CD8-positive, alpha-beta memory T cell (primary cell): Measurements from ENCODE around the gene SMIM14. TPM values are rescaled to one million over a fixed set of nuclear protein-coding genes. Genes with fewer than 3 reads are reported as not detected.
"Not testable (repeated sequence)": the region's sequence is repeated elsewhere in the genome, so short reads cannot be mapped to it uniquely, and the experiment has no call there.

Source experiments
- CTCF ChIA-PET: fragments of 350-600 bp; sonication (Branson Sonifier 250); formaldehyde crosslinking; loops from one replicate; lab custom pipeline; 2021; ENCODE audit warnings: antibody characterized with exemption; lab: Charles Lee
- POLR2A ChIA-PET: fragments of 350-600 bp; sonication (Branson Sonifier 250); formaldehyde crosslinking; loops from one replicate; lab custom pipeline; 2021; ENCODE audit warnings: antibody characterized with exemption; lab: Charles Lee
- DNase-seq, 5 donors: peaks; one replicate each; pipeline versions ENCODE4 v3.0.0 to v3.0.0-alpha.2; 2020 to 2022; ENCODE audit warnings: mixed read lengths in 1 of 5
- H3K27ac ChIP-seq: one replicate; pipeline ENCODE4 v1.7.0; 2013; ENCODE audit warnings: low read depth, mild to moderate bottlenecking, low read length, moderate library complexity
- H3K27me3 ChIP-seq: 2 replicates; pipeline ENCODE4 v1.7.0; 2013; ENCODE audit warnings: low read length, mild to moderate bottlenecking; ENCODE audit not compliant: insufficient read depth, poor library complexity, severe bottlenecking
- H3K36me3 ChIP-seq: 2 replicates; pipeline ENCODE4 v1.7.0; 2013; ENCODE audit warnings: mild to moderate bottlenecking, low read length, moderate library complexity; ENCODE audit not compliant: insufficient read depth
- H3K4me1 ChIP-seq: 2 replicates; pipeline ENCODE4 v1.7.0; 2013; ENCODE audit warnings: mild to moderate bottlenecking, low read length, moderate library complexity; ENCODE audit not compliant: insufficient read depth
- H3K4me3 ChIP-seq: 2 replicates; pipeline ENCODE4 v1.7.0; 2013; ENCODE audit warnings: mild to moderate bottlenecking, low read length
- H3K9me3 ChIP-seq: 2 replicates; pipeline ENCODE4 v1.7.0; 2013; ENCODE audit warnings: mild to moderate bottlenecking, low read length
- H3K27ac Mint-ChIP-seq, 8 donors: one replicate each; pipeline ENCODE4 v1.8.0; 2020 to 2021; ENCODE audit warnings: mixed read lengths in 8 of 8, mild to moderate bottlenecking in 6 of 8, inconsistent platforms in 3 of 8, moderate library complexity in 3 of 8
- H3K27me3 Mint-ChIP-seq, 2 donors: one replicate each; pipeline ENCODE4 v1.8.0; 2020 to 2021; ENCODE audit warnings: mixed read lengths in 2 of 2, mild to moderate bottlenecking in 1 of 2, moderate library complexity in 1 of 2
- H3K36me3 Mint-ChIP-seq, 3 donors: one replicate each; pipeline ENCODE4 v1.8.0; 2020 to 2021; ENCODE audit warnings: mixed read lengths in 3 of 3, inconsistent platforms in 1 of 3, mild to moderate bottlenecking in 1 of 3
- H3K4me1 Mint-ChIP-seq, 3 donors: one replicate each; pipeline ENCODE4 v1.8.0; 2020 to 2021; ENCODE audit warnings: mixed read lengths in 3 of 3, inconsistent platforms in 1 of 3, mild to moderate bottlenecking in 1 of 3
- H3K4me3 Mint-ChIP-seq, 7 donors: one replicate each; pipeline ENCODE4 v1.8.0; 2020 to 2021; ENCODE audit warnings: mixed read lengths in 7 of 7, mild to moderate bottlenecking in 6 of 7, moderate library complexity in 4 of 7, inconsistent platforms in 2 of 7
- H3K9me3 Mint-ChIP-seq, 5 donors: one replicate each; pipeline ENCODE4 v1.8.0; 2020 to 2022; ENCODE audit warnings: mixed read lengths in 5 of 5, mild to moderate bottlenecking in 3 of 5, moderate library complexity in 2 of 5, inconsistent platforms in 1 of 5
- polyA plus RNA-seq: library from polyadenylated mRNA; unstranded; fragments of 300-500 nt; fragmentation: Illumina TruSeq; gene quantifications from one replicate; pipeline ENCODE4 v1.2.3, GENCODE V29; 2021
- total RNA-seq, 2 experiments: library from RNA; stranded (reverse); gene quantifications; one replicate each; pipeline ENCODE4 v1.2.3, GENCODE V29; 2021

SMIM14 gene
- total and polyA plus RNA-seq, 3 experiments from 2014 or later, result 2.2 to 46.4 (median 2.2) TPM

GRCh38 chr4:39514888-39515401, 123.7 kb downstream of the SMIM14 start:
- H3K4me1 Mint-ChIP-seq, result peaks cover 0 to 2% (median 0%) of the 10 kb centered on the region in 3 donors
- no peaks in the 10 kb centered on the region for H3K27me3 Mint-ChIP-seq
- peaks cover 0 to 43% (median 7%) of the 10 kb centered on the region in 3 donors for H3K36me3 Mint-ChIP-seq
- no peak overlapping the region for H3K4me3 Mint-ChIP-seq
- Histone ChIP-seq H3K4me1 (no peaks in the 10 kb centered on the region), H3K27ac (no peak overlapping the region), H3K36me3 (no peaks in the 10 kb centered on the region), H3K27me3 (no peaks in the 10 kb centered on the region), H3K4me3 (no peak overlapping the region), H3K9me3 (no peaks in the 10 kb centered on the region)
- no peaks in the 10 kb centered on the region for H3K9me3 Mint-ChIP-seq
- peak overlapping the region in 1 of 8 donors; percentile 64 for H3K27ac Mint-ChIP-seq
- ChIA-PET CTCF (no interaction called here), POLR2A (no interaction called here)
- DNase-seq, result no peak

- H3K27ac Mint-ChIP-seq, H3K4me1 Mint-ChIP-seq, H3K9me3 Mint-ChIP-seq, H3K27ac ChIP-seq, H3K36me3 ChIP-seq, POLR2A ChIA-PET, H3K4me3 Mint-ChIP-seq, H3K27me3 ChIP-seq, H3K9me3 ChIP-seq, H3K27me3 Mint-ChIP-seq, DNase-seq, H3K4me1 ChIP-seq, H3K4me3 ChIP-seq: not testable (repeated sequence)
- CTCF ChIA-PET, result interaction anchor here (0.9 kb wide), 1 partner anchor 13 kb away, joined by 4 read pairs; the partner anchor contains the start of gene UGDH
- H3K36me3 Mint-ChIP-seq, result peaks cover 3 to 48% (median 12%) of the 10 kb centered on the region in 3 donors
Observed at GRCh38 chr4:39514266-39514665, 124.4 kb downstream of the SMIM14 start.

- Histone ChIP-seq H3K9me3 (no peaks in the 10 kb centered on the region), H3K4me3 (no peak overlapping the region), H3K27me3 (no peaks in the 10 kb centered on the region), H3K36me3 (no peaks in the 10 kb centered on the region), H3K27ac (no peak overlapping the region), H3K4me1 (no peaks in the 10 kb centered on the region)
- ChIA-PET POLR2A (no interaction called here), CTCF (interaction anchor here (0.8 to 0.9 kb wide), 3 partner anchors 10 to 41 kb away, joined by 3 to 4 read pairs (median 3); no protein-coding TSS in a partner anchor)
- H3K27me3 Mint-ChIP-seq, result no peaks in the 10 kb centered on the region
- H3K36me3 Mint-ChIP-seq, result peaks cover 3 to 71% (median 18%) of the 10 kb centered on the region in 3 donors
- H3K27ac Mint-ChIP-seq, result peak overlapping the region in 1 of 8 donors; percentile 75
- DNase-seq, result no peak
- H3K9me3 Mint-ChIP-seq, result no peaks in the 10 kb centered on the region
- peaks cover 0 to 2% (median 0%) of the 10 kb centered on the region in 3 donors for H3K4me1 Mint-ChIP-seq
- H3K4me3 Mint-ChIP-seq, result no peak overlapping the region
Observed at GRCh38 chr4:39510348-39510929, 128.2 kb downstream of the SMIM14 start.

- Histone ChIP-seq H3K27me3 (no peaks in the 10 kb centered on the region), H3K27ac (no peak overlapping the region), H3K4me1 (no peaks in the 10 kb centered on the region), H3K4me3 (no peak overlapping the region), H3K36me3 (peaks cover 5% of the 10 kb centered on the region), H3K9me3 (no peaks in the 10 kb centered on the region)
- CTCF ChIA-PET, result interaction anchor here (0.6 kb wide), 1 partner anchor 86 kb away, joined by 3 read pairs; no protein-coding TSS in a partner anchor
- POLR2A ChIA-PET, result interaction anchor here (0.6 kb wide), 2 partner anchors 140 to 429 kb away, joined by 4 to 9 read pairs; partner anchors contain the start of gene RFC1
- peaks cover 3 to 85% (median 31%) of the 10 kb centered on the region in 3 donors for H3K36me3 Mint-ChIP-seq
- DNase-seq, result no peak
- H3K4me3 Mint-ChIP-seq, result no peak overlapping the region
- H3K9me3 Mint-ChIP-seq, result no peaks in the 10 kb centered on the region
- H3K4me1 Mint-ChIP-seq, result no peaks in the 10 kb centered on the region
- H3K27me3 Mint-ChIP-seq, result no peaks in the 10 kb centered on the region
- H3K27ac Mint-ChIP-seq, result no peak overlapping the region
Observed at GRCh38 chr4:39505581-39505980, 133.1 kb downstream of the SMIM14 start.

- no peak overlapping the region for H3K4me3 Mint-ChIP-seq
- H3K27ac Mint-ChIP-seq, result no peak overlapping the region
- H3K27ac ChIP-seq, result no peak overlapping the region
- peaks cover 5% of the 10 kb centered on the region for H3K36me3 ChIP-seq
- ChIA-PET POLR2A (no interaction called here), CTCF (no interaction called here)
- H3K27me3 Mint-ChIP-seq, result no peaks in the 10 kb centered on the region
- H3K4me1 ChIP-seq, result no peaks in the 10 kb centered on the region
- no peaks in the 10 kb centered on the region for H3K27me3 ChIP-seq
- no peaks in the 10 kb centered on the region for H3K9me3 ChIP-seq
- H3K36me3 Mint-ChIP-seq, result peaks cover 3 to 80% (median 28%) of the 10 kb centered on the region in 3 donors
- H3K4me3 ChIP-seq, result no peak overlapping the region
- no peak for DNase-seq
- H3K9me3 Mint-ChIP-seq, result no peaks in the 10 kb centered on the region
- H3K4me1 Mint-ChIP-seq, result no peaks in the 10 kb centered on the region
Observed at GRCh38 chr4:39504538-39504937, 134.1 kb downstream of the SMIM14 start.

- H3K4me1 Mint-ChIP-seq, POLR2A ChIA-PET, H3K4me1 ChIP-seq, H3K4me3 Mint-ChIP-seq, DNase-seq, H3K27me3 ChIP-seq, H3K27ac ChIP-seq, H3K9me3 ChIP-seq, H3K36me3 ChIP-seq, H3K27me3 Mint-ChIP-seq, H3K4me3 ChIP-seq, H3K9me3 Mint-ChIP-seq: not testable (repeated sequence)
- peak overlapping the region in 3 of 8 donors; percentile 32 to 55 (median 54) for H3K27ac Mint-ChIP-seq
- CTCF ChIA-PET, result interaction anchor here (0.8 kb wide), 1 partner anchor 12 kb away, joined by 4 read pairs; no protein-coding TSS in a partner anchor
- H3K36me3 Mint-ChIP-seq, result peaks cover 3 to 71% (median 28%) of the 10 kb centered on the region in 3 donors
Observed at GRCh38 chr4:39502664-39503035, 136.0 kb downstream of the SMIM14 start.

- ChIA-PET CTCF (interaction anchor here (0.8 kb wide), 1 partner anchor 12 kb away, joined by 4 read pairs; no protein-coding TSS in a partner anchor), POLR2A (no interaction called here)
- Mint-ChIP-seq H3K4me3 (no peak overlapping the region), H3K27me3 (no peaks in the 10 kb centered on the region), H3K4me1 (no peaks in the 10 kb centered on the region), H3K9me3 (no peaks in the 10 kb centered on the region), H3K27ac (peak overlapping the region in 3 of 8 donors; percentile 32 to 55 (median 43)), H3K36me3 (peaks cover 3 to 67% (median 28%) of the 10 kb centered on the region in 3 donors)
- DNase-seq, result no peak
- no peaks in the 10 kb centered on the region for H3K4me1 ChIP-seq
- no peaks in the 10 kb centered on the region for H3K27me3 ChIP-seq
- H3K4me3 ChIP-seq, result no peak overlapping the region
- H3K27ac ChIP-seq, result no peak overlapping the region
- H3K9me3 ChIP-seq, result no peaks in the 10 kb centered on the region
- H3K36me3 ChIP-seq, result peaks cover 5% of the 10 kb centered on the region
Observed at GRCh38 chr4:39502019-39502663, 136.5 kb downstream of the SMIM14 start.

- POLR2A ChIA-PET, result interaction anchor here (0.6 kb wide), 1 partner anchor 79 kb away, joined by 6 read pairs; no protein-coding TSS in a partner anchor
Observed at GRCh38 chr4:39498727-39499020, 140.0 kb downstream of the SMIM14 start.

More at GRCh38 chr4:39498727-39499020, 140.0 kb downstream of the SMIM14 start:
- no peak for DNase-seq
- Mint-ChIP-seq H3K27ac (peak overlapping the region in 1 of 8 donors; percentile 17), H3K36me3 (peaks cover 3 to 36% (median 18%) of the 10 kb centered on the region in 3 donors), H3K4me1 (no peaks in the 10 kb centered on the region), H3K27me3 (no peaks in the 10 kb centered on the region), H3K4me3 (no peak overlapping the region), H3K9me3 (no peaks in the 10 kb centered on the region)
- Histone ChIP-seq H3K9me3 (no peaks in the 10 kb centered on the region), H3K4me3 (no peak overlapping the region), H3K27ac (no peak overlapping the region), H3K36me3 (no peaks in the 10 kb centered on the region), H3K27me3 (no peaks in the 10 kb centered on the region), H3K4me1 (no peaks in the 10 kb centered on the region)
- CTCF ChIA-PET, result no interaction called here
